Activated naive CD8-positive, alpha-beta T cell treated with anti-CD3 and anti-CD28 coated beads, Interleukin-2, amount 50 U/mL, for 24 hours (primary cell): Measurements from ENCODE around the gene ESPL1.

ENCODE experiments used
- ATAC-seq: fragments of 150-1000 bp; cut with Tn5 transposase; one replicate; pipeline ENCODE4 v1.10.0; 2021
- DNase-seq: peaks from one replicate; pipeline ENCODE4 v3.0.0; 2021
- H3K27ac Mint-ChIP-seq: one replicate; pipeline ENCODE4 v1.8.0; 2021; ENCODE audit warnings: mild to moderate bottlenecking, mixed read lengths
- H3K27me3 Mint-ChIP-seq: one replicate; pipeline ENCODE4 v1.8.0; 2021; ENCODE audit warnings: mixed read lengths
- H3K36me3 Mint-ChIP-seq: one replicate; pipeline ENCODE4 v1.8.0; 2021; ENCODE audit warnings: low read depth, mixed read lengths
- H3K4me1 Mint-ChIP-seq: one replicate; pipeline ENCODE4 v1.8.0; 2021; ENCODE audit warnings: mixed read lengths
- H3K4me3 Mint-ChIP-seq: one replicate; pipeline ENCODE4 v1.8.0; 2021; ENCODE audit warnings: mild to moderate bottlenecking, moderate library complexity, mixed read lengths
- H3K9me3 Mint-ChIP-seq: one replicate; pipeline ENCODE4 v1.8.0; 2021; ENCODE audit warnings: mixed read lengths

ESPL1 gene

GRCh38 chr12:53267999-53268629 is at the start of gene ESPL1:
Gene ESPL1, plus strand, starts transcription at chr12:53268299. Its CDS starts 468 bp downstream, at chr12:53268767.
- no peaks in the 10 kb centered on the region for H3K9me3 Mint-ChIP-seq
- peak within 1 kb of the TSS; percentile 99 for H3K27ac Mint-ChIP-seq
- no peaks in the 10 kb centered on the region for H3K27me3 Mint-ChIP-seq
- H3K36me3 Mint-ChIP-seq = peaks cover 30% of the 10 kb centered on the region
- peaks cover 42% of the 10 kb centered on the region for H3K4me1 Mint-ChIP-seq
- peak within 1 kb of the TSS; percentile 100 for H3K4me3 Mint-ChIP-seq
- ATAC-seq (peak; percentile 87), DNase-seq (peak; percentile 92)

- no peaks in the 10 kb centered on the region for H3K9me3 Mint-ChIP-seq
- peaks cover 74% of the 10 kb centered on the region for H3K4me1 Mint-ChIP-seq
- DNase-seq (no peak), ATAC-seq (no peak)
- no peaks in the 10 kb centered on the region for H3K27me3 Mint-ChIP-seq
- peaks cover 6% of the 10 kb centered on the region for H3K36me3 Mint-ChIP-seq
- peak overlapping the region; percentile 96 for H3K27ac Mint-ChIP-seq
- peak overlapping the region; percentile 87 for H3K4me3 Mint-ChIP-seq
These were observed 49.4 kb upstream of the ESPL1 start for GRCh38 chr12:53218551-53219291.

- peaks cover 78% of the 10 kb centered on the region for H3K4me1 Mint-ChIP-seq
- H3K27me3 Mint-ChIP-seq = no peaks in the 10 kb centered on the region
- H3K9me3 Mint-ChIP-seq = no peaks in the 10 kb centered on the region
- peak overlapping the region; percentile 96 for H3K27ac Mint-ChIP-seq
- H3K36me3 Mint-ChIP-seq = peaks cover 5% of the 10 kb centered on the region
- ATAC-seq (peak; percentile 39), DNase-seq (peak; percentile 77)
- peak overlapping the region; percentile 87 for H3K4me3 Mint-ChIP-seq
These were observed 48.7 kb upstream of the ESPL1 start for GRCh38 chr12:53219292-53219955.

- Mint-ChIP-seq H3K4me3 (peak overlapping the region; percentile 87), H3K36me3 (peaks cover 5% of the 10 kb centered on the region), H3K9me3 (no peaks in the 10 kb centered on the region), H3K4me1 (peaks cover 84% of the 10 kb centered on the region), H3K27me3 (no peaks in the 10 kb centered on the region), H3K27ac (peak overlapping the region; percentile 96)
- ATAC-seq (peak; percentile 23), DNase-seq (peak; percentile 79)
These were observed 48.0 kb upstream of the ESPL1 start for GRCh38 chr12:53219956-53220693.

- Mint-ChIP-seq H3K9me3 (no peaks in the 10 kb centered on the region), H3K4me3 (peak overlapping the region; percentile 87), H3K36me3 (peaks cover 5% of the 10 kb centered on the region), H3K4me1 (peaks cover 84% of the 10 kb centered on the region), H3K27me3 (no peaks in the 10 kb centered on the region), H3K27ac (peak overlapping the region; percentile 84)
- ATAC-seq (peak; percentile 56), DNase-seq (peak; percentile 87)
These were observed 47.4 kb upstream of the ESPL1 start for GRCh38 chr12:53220694-53221202.

GRCh38 chr12:53221203-53222080 is 46.7 kb upstream of the ESPL1 start:
- H3K36me3 Mint-ChIP-seq = peaks cover 3% of the 10 kb centered on the region
- no peak for ATAC-seq
- DNase-seq = peak; percentile 67
- no peaks in the 10 kb centered on the region for H3K27me3 Mint-ChIP-seq
- peak overlapping the region; percentile 87 for H3K4me3 Mint-ChIP-seq
- peak overlapping the region; percentile 84 for H3K27ac Mint-ChIP-seq
- no peaks in the 10 kb centered on the region for H3K9me3 Mint-ChIP-seq
- H3K4me1 Mint-ChIP-seq = peaks cover 80% of the 10 kb centered on the region

- Mint-ChIP-seq H3K4me3 (peak overlapping the region; percentile 77), H3K9me3 (no peaks in the 10 kb centered on the region), H3K27me3 (no peaks in the 10 kb centered on the region), H3K27ac (peak overlapping the region; percentile 84), H3K4me1 (peaks cover 76% of the 10 kb centered on the region), H3K36me3 (peaks cover 7% of the 10 kb centered on the region)
- DNase-seq (no peak), ATAC-seq (no peak)
These were observed 45.9 kb upstream of the ESPL1 start for GRCh38 chr12:53222170-53222721.

- Mint-ChIP-seq H3K4me1 (peaks cover 72% of the 10 kb centered on the region), H3K4me3 (peak overlapping the region; percentile 54), H3K27ac (peak overlapping the region; percentile 84), H3K36me3 (peaks cover 6% of the 10 kb centered on the region), H3K9me3 (no peaks in the 10 kb centered on the region), H3K27me3 (no peaks in the 10 kb centered on the region)
- DNase-seq (no peak), ATAC-seq (no peak)
These were observed 45.3 kb upstream of the ESPL1 start for GRCh38 chr12:53222806-53223261.

GRCh38 chr12:53223389-53224060 is 44.6 kb upstream of the ESPL1 start:
- Mint-ChIP-seq H3K9me3 (no peaks in the 10 kb centered on the region), H3K4me3 (peak overlapping the region; percentile 54), H3K4me1 (peaks cover 71% of the 10 kb centered on the region), H3K27me3 (no peaks in the 10 kb centered on the region), H3K36me3 (peaks cover 4% of the 10 kb centered on the region), H3K27ac (peak overlapping the region; percentile 84)
- no peak for DNase-seq
- no peak for ATAC-seq

- Mint-ChIP-seq H3K36me3 (peaks cover 4% of the 10 kb centered on the region), H3K4me3 (peak overlapping the region; percentile 33), H3K27me3 (no peaks in the 10 kb centered on the region), H3K9me3 (no peaks in the 10 kb centered on the region), H3K4me1 (peaks cover 70% of the 10 kb centered on the region), H3K27ac (peak overlapping the region; percentile 39)
- ATAC-seq (no peak), DNase-seq (no peak)
These were observed 43.8 kb upstream of the ESPL1 start for GRCh38 chr12:53224061-53224896.

- peaks cover 74% of the 10 kb centered on the region for H3K4me1 Mint-ChIP-seq
- no peaks in the 10 kb centered on the region for H3K27me3 Mint-ChIP-seq
- H3K36me3 Mint-ChIP-seq = peaks cover 4% of the 10 kb centered on the region
- H3K27ac Mint-ChIP-seq = peak overlapping the region; percentile 39
- DNase-seq (no peak), ATAC-seq (no peak)
- no peaks in the 10 kb centered on the region for H3K9me3 Mint-ChIP-seq
- H3K4me3 Mint-ChIP-seq = no peak overlapping the region
These were observed 43.0 kb upstream of the ESPL1 start for GRCh38 chr12:53224897-53225634.
